CD4-positive, alpha-beta T cell treated with Interleukin-6 at 100 ng/mL for 8 hours (primary cell): Measurements from ENCODE around the gene MYOM1.
"Not testable (repeated sequence)": the region's sequence is repeated elsewhere in the genome, so short reads cannot be mapped to it uniquely, and the experiment has no call there.

Source experiments
- DNase-seq: peaks from one replicate; pipeline ENCODE4 v3.0.0-alpha.2; 2020; ENCODE audit warnings: mixed read lengths, low spot score

Gene MYOM1

GRCh38 chr18:3055186-3055728, 164.5 kb downstream of the MYOM1 start:
- no peak for DNase-seq

- no peak for DNase-seq
Measured at GRCh38 chr18:3054780-3055179, 165.0 kb downstream of the MYOM1 start.

GRCh38 chr18:3054214-3054613, 165.6 kb downstream of the MYOM1 start:
- DNase-seq, result no peak

- DNase-seq, result no peak
Measured at GRCh38 chr18:3053081-3053480, 166.7 kb downstream of the MYOM1 start.

GRCh38 chr18:3052411-3052758, 167.4 kb downstream of the MYOM1 start:
- no peak for DNase-seq

GRCh38 chr18:3051718-3052410, 167.9 kb downstream of the MYOM1 start:
- DNase-seq, result no peak

GRCh38 chr18:3049897-3050454, 169.8 kb downstream of the MYOM1 start:
- not testable (repeated sequence) for DNase-seq

- no peak for DNase-seq
Measured at GRCh38 chr18:3048820-3049349, 170.9 kb downstream of the MYOM1 start.

GRCh38 chr18:3048121-3048520, 171.6 kb downstream of the MYOM1 start:
- no peak for DNase-seq

GRCh38 chr18:3046216-3046808, 173.5 kb downstream of the MYOM1 start:
- no peak for DNase-seq

- DNase-seq, result no peak
Measured at GRCh38 chr18:3044931-3045698, 174.7 kb downstream of the MYOM1 start.

- DNase-seq, result no peak
Measured at GRCh38 chr18:3042379-3042778, 177.4 kb downstream of the MYOM1 start.

- no peak for DNase-seq
Measured at GRCh38 chr18:3041843-3042242, 177.9 kb downstream of the MYOM1 start.

GRCh38 chr18:3040881-3041280, 178.9 kb downstream of the MYOM1 start:
- DNase-seq, result no peak

- no peak for DNase-seq
Measured at GRCh38 chr18:3040173-3040572, 179.6 kb downstream of the MYOM1 start.

GRCh38 chr18:3037423-3037915, 182.3 kb downstream of the MYOM1 start:
- peak; percentile 30 for DNase-seq

- DNase-seq, result no peak
Measured at GRCh38 chr18:3036108-3036507, 183.7 kb downstream of the MYOM1 start.

GRCh38 chr18:3035635-3036034, 184.1 kb downstream of the MYOM1 start:
- no peak for DNase-seq

- no peak for DNase-seq
Measured at GRCh38 chr18:3032721-3033120, 187.0 kb downstream of the MYOM1 start.

- no peak for DNase-seq
Measured at GRCh38 chr18:3029215-3029952, 190.4 kb downstream of the MYOM1 start.

- DNase-seq, result not testable (repeated sequence)
Measured at GRCh38 chr18:3028115-3028514, 191.7 kb downstream of the MYOM1 start.
